NCI-H1092 treated with DMSO at 0.1 percent for 48 hours (cell line): Measurements from ENCODE around the gene CLEC14A.

Source experiments
- DNase-seq: peaks from one replicate; lab custom pipeline; 2025; lab: John Stamatoyannopoulos, UW

The CLEC14A gene

GRCh38 chr14:38248321-38249028 is 7.4 kb downstream of the CLEC14A start:
- DNase-seq, result no peak

- DNase-seq, result no peak
Observed at GRCh38 chr14:38243696-38244240, 12.1 kb downstream of the CLEC14A start.

- no peak for DNase-seq
Observed at GRCh38 chr14:38238878-38239277, 17.0 kb downstream of the CLEC14A start.

GRCh38 chr14:38238332-38238731 is 17.6 kb downstream of the CLEC14A start:
- DNase-seq, result no peak

GRCh38 chr14:38233218-38233617 is 22.7 kb downstream of the CLEC14A start:
- DNase-seq, result no peak

GRCh38 chr14:38226366-38226765 is 29.5 kb downstream of the CLEC14A start:
- no peak for DNase-seq

GRCh38 chr14:38225946-38226345 is 29.9 kb downstream of the CLEC14A start:
- no peak for DNase-seq

- DNase-seq, result no peak
Observed at GRCh38 chr14:38224338-38224737, 31.6 kb downstream of the CLEC14A start.

GRCh38 chr14:38221077-38221476 is 34.8 kb downstream of the CLEC14A start:
- DNase-seq, result no peak

- DNase-seq, result no peak
Observed at GRCh38 chr14:38217553-38217952, 38.3 kb downstream of the CLEC14A start.

GRCh38 chr14:38213001-38213400 is 42.9 kb downstream of the CLEC14A start:
- DNase-seq, result no peak

GRCh38 chr14:38212111-38212510 is 43.8 kb downstream of the CLEC14A start:
- DNase-seq, result no peak

- DNase-seq, result no peak
Observed at GRCh38 chr14:38211255-38211735, 44.6 kb downstream of the CLEC14A start.

- no peak for DNase-seq
Observed at GRCh38 chr14:38210587-38211216, 45.2 kb downstream of the CLEC14A start.

GRCh38 chr14:38209572-38210557 is 46.0 kb downstream of the CLEC14A start:
- no peak for DNase-seq

- peak; percentile 44 for DNase-seq
Observed at GRCh38 chr14:38208618-38209562, 47.0 kb downstream of the CLEC14A start.

GRCh38 chr14:38207736-38208617 is 47.9 kb downstream of the CLEC14A start, which contains the start of gene SSTR1:
TSS of gene SSTR1 (plus strand) at chr14:38207904. CDS start at chr14:38209390, 1,486 bp downstream.
- DNase-seq, result no peak

GRCh38 chr14:38207377-38207735 is 48.5 kb downstream of the CLEC14A start:
- no peak for DNase-seq

- no peak for DNase-seq
Observed at GRCh38 chr14:38206689-38207376, 49.1 kb downstream of the CLEC14A start.
